Measurements from ENCODE around the gene ZNF525.
"Not testable (repeated sequence)": the region's sequence is repeated elsewhere in the genome, so short reads cannot be mapped to it uniquely, and the experiment has no call there.

ZNF525 gene

DNA sequence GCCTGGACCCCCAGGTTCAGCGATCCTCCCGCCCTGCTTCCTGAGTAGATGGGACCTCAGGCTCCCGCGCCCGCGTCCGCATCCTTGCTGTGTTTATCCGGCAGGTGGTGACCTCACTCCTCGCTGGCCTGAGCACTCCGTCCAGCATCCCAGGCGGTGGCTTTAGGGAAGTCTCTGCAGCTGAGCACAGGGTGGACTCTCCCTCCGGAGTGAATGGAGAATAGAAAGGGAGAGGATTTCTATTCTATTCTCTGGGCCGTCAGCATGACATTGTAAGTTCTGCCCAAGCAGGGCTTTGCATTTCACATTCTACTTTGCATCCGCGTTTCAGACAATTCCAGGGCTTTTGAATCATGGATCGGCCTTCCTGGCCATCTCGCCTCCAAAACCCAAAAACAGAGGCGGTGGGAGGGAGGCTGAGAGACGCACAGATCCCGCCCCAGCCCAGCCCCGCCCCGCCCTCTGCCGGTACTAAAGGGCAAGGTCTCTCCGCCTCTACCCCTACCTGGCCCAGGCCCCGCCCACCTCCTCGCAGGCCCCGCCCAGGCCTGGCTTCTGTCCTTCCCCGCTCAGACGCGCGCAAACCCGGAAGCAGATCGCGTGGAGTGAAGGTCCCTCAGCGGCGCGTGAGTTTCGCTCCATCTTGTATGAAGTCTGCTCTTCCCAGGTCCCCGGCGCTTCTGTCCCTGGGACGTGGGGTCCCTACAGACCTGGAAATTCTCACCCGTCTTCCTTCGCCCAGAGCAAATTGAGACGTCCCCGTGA lies at the start of gene ZNF525:
ZNF525 (plus strand) TSS at position 572 of the 765 bp plus-strand sequence. CDS start 6,577 bp downstream, outside the sequence.
- FAIRE-seq = no peak

DNA sequence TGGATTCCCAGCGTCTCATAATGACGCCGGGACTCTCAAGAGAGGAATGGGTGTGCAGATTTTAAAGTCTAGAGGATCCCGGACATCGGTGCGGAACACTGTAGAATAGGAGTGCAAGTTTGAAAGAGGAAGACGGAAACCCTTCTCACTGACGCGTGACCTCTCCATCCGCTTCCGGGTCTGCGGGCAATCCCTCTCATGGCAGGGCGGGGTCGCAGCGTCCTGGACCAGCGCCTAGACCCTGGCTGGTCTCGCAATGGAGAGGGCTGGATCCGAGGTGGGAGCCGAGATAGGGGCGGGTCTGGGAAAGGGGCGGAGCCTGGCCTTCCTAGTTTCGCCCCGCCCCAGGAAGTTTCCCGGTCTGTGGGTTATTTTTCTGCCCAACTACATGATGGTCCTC lies 36.5 kb upstream of the ZNF525 start:
- FAIRE-seq = no peak

DNA sequence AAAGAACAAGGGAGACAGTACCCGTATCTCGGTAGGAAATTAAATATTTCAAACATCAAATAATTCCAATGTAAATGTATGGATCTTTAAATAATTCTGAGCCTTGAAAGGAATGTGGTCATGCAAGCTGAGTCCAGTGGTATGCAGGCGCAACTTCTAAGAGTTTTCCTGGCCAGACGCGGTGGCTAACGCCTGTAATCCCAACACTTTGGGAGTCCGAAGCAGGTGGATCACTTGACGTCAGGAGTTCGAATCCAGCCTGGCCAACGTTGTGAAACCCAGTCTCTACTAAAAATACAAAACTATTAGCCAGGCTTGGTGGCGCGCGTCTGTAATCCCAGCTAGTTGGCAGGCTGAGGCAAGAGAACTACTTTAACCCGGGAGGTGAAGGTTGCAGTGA lies 33.0 kb upstream of the ZNF525 start:
- FAIRE-seq = no peak

DNA sequence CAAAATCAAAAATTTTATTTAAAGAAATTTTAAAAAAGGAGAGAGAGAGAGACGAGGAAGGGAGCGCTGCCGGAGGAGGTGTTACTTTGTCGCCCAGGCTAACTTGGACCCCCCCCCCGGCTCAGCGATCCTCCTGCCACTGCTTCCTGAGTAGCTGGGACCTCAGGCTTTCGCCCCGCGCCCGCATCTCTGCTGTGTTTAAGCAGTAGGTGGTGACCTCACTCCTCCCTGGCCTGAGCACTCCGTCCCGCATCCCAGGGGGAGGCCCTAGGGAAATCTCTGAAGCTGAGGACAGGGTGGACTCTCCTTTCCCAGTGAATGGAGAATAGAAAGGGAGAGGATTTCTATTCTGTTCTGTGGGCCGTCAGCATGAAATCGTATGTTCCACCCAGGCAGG lies 32.4 kb upstream of the ZNF525 start:
- FAIRE-seq = no peak

DNA sequence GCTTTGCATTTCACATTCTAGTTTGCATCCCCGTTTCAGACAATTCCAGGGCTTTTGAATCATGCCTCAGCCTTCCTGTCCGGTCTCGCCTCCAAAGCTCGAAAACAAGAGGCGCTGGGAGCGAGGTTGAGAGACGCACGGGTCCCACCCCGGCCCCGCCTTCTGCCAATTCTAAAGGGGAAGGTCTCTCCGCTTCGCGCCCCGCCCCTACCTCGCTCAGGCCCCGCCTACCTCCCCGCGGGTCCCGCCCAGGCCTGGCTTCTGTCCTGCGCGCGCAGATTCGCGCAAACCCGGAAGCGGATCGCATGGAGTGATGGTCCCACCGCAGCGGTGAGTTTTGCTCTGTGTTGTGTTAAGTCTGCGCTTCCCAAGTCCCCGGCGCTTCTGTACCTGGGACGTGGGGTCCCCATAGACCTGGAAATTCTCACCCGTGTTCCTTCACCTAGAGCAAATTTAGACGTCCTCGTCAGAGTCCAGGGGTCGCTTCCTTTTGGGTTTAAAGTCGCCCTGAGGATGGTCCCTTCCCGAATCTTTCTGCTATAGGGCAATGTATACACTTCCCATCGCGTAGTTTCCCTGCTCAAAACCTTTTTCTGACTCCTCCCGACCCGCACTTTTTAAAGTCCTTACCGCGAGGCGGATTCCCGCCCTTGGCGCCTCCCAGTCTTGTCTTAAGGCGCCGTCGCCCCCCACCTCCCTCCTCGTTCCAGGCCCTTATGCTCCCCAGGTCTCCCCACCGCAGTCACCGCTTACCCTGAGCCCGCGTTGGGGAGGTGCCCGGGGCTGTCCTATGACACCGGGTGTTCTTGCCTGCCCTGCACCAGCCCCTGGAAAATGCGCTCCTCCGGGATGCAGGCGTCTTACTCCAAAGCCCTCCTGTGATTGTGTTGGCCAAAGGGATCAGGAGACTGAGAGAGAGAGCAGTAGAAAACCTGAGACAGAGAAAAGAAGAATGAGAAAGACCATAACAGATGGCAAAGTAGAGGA lies 31.7 kb upstream of the ZNF525 start, which contains the start of gene ZNF845:
ZNF845 (plus strand) TSS at position 287 of the 987 bp plus-strand sequence. CDS start 7,559 bp downstream, outside the sequence.
- no peak for FAIRE-seq

DNA sequence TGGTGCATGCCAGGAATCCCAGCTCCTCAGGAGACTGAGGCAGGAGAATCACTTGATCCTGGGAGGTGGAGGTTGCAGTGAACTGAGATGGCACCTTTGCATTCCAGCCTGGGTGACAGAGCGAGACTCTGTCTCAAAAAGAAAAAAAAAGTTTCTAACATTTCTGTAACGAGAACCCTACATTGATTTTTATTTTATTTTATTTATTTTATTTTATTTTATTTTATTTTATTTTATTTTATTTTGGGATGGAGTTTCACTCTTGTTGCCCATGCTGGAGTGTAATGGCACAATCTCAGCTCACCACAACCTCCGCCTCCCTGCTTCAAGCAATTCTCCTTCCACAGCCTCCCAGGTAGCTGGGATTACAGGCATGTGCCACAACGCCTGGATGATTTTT lies 21.1 kb upstream of the ZNF525 start:
- FAIRE-seq = not testable (repeated sequence)

DNA sequence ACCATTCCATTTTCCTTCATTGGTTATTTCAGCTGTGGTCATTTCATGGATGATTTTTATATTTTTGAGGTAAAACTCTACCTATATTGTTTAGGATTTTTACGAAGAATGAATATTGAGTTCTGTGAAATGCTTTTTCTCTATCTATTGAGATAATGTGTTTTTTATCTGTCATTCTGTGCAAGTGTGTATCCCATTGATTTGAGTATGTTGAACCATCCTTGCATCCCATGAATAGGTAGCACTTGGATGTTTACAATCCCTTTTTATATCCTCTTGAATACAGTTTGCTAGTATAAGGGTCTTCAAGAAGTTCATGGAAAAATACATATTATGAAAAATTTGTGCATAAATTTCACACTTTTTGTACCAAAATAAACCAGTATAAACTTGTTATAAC lies 9.8 kb upstream of the ZNF525 start:
- no peak for FAIRE-seq

DNA sequence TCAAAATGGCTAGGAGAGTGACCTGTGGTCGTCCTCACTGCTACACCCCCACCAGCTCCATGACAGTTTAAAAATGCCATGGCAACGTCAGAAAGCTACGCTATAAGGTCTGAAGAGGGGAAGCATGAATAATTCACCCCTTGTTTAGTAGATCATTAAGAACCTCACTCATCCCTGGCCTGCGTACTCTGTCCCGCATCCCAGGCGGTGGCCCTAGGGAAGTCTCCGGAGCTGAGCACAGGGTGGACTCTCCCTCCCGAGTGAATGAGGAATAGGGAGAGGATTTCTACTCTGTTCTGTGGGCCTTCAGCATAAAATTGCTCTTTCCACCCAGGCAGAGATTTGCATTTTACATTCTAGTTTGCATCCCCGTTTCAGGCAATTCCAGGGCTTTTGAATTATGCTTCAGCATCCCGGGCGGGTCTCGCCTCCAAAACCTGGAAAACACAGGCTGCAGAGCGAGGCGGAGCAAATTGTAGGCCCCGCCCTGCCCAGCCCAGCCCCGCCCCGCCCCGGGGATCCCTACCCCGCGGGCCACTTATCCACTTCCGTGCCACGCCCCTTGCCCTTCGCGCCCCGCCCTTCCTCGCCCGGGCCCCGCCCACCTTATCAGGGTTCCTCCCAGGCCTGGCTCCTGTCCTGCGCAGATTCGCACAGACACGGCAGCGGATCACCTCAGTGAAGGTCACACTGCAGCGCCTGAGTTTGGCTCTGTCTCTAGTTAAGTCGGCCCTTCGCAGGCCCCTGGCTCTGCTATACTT lies 7.5 kb upstream of the ZNF525 start:
- FAIRE-seq = no peak

DNA sequence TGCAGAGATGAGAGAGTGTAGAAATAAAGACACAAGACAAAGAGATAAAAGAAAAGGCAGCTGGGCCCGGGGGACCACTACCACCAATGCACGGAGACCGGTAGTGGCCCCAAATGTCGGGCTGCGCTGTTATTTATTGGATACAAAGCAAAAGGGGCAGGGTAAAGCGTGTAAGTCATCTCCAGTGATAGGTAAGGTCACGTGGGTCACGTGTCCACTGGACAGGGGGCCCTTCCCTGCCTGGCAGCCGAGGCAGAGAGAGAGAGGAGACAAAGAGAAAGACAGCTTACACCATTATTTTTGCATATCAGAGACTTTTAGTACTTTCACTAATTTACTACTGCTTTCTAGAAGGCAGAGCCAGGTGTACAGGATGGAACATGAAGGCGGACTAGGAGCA lies 5.4 kb upstream of the ZNF525 start:
- FAIRE-seq = not testable (repeated sequence)

DNA sequence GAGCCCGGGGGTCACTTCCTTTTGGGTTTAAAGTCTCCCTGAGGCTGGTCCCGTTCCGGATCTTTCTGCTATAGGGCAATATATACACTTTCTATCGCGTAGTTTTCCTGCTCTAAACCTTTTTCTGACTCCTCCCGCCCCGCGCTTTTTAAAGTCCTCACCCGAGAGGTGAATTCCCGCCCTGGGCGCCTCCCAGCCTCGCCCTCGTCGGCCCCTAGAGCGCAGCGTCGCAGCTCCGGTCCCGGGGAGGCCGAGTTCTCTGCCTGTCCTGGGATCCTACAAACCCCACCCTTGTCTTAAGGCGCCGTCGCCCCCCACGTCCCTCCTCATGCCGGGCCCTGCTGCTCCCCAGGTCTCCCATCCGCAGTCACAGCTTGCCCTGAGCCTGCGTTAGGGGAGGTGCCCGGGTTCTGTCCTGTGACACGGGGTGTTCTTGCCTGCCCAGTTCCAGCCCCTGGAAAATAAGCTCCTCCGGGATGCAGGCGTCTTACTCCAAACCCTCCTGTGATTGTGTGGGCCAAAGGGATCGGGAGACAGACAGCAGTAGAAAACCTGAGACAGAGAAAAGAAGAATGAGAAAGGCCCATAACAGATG lies 491 bp downstream of the ZNF525 start:
- no peak for FAIRE-seq

DNA sequence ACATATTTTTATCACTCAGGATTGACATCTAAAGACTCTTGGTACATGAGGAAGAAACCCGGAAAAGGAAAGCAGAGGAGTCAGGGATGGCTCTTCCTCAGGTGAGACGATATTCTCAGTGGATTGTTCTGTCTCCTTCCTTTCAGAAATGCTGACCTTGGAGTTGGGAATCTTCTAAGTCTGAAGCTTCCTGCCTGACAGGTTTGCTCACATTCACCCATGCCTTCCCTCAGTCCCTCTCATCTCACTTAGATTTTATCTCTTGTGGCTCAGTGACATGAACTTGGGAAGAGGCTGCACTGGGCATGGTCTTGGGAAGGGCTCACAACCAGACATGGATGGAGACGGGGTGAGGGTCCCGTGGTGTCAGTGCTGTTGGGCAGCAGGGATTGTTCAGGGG lies 6.7 kb downstream of the ZNF525 start:
- no peak for FAIRE-seq

DNA sequence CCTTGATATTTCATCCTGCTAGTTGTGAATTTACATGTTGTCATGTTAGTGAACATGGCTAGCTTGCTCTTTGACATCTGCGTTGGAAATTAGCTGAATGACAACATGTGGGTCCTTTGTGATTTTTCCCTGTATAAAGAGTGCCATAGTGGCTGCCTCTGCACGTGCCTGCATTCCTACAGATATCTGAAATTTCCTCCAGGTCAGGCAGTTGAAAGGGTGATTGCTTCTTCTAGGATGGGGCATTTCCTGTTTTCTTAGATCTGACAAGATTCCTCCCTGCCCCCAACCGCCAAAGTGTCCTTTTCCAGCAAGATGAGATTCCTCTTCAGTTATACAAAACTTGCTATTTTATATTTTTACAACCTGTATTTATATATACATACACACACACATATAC lies 8.8 kb downstream of the ZNF525 start:
- no peak for FAIRE-seq

DNA sequence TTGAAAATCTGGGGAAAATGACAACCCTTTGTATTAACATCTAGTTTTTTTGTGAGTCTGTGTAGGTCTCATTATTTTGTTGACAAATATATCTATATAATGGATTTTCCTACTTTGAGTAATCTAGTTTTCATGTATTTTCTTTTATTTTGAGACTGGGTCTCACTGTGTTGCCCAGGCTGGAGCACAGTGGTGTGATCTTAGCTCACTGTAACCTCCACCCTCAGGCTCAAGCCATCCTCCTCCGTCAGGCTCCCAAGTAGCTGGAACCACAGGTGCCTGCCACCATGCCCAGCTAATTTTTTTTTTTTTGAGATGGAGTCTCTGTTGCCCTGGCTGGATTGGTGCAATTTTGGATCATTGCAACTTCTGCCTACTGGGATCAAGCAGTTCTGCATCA lies 9.2 kb downstream of the ZNF525 start:
- no peak for FAIRE-seq

DNA sequence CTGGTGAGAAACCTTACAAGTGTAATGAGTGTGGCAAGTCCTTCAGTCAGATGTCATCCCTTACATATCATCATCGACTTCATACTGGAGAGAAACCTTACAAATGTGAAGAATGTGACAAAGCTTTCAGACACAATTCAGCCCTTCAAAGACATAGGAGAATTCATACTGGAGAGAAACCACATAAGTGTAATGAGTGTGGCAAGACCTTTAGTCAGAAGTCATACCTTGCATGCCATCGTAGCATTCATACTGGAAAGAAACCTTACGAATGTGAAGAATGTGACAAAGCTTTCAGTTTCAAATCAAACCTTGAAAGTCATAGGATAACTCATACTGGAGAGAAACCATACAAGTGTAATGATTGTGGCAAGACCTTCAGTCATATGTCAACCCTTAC lies 15.9 kb downstream of the ZNF525 start:
- FAIRE-seq = no peak

DNA sequence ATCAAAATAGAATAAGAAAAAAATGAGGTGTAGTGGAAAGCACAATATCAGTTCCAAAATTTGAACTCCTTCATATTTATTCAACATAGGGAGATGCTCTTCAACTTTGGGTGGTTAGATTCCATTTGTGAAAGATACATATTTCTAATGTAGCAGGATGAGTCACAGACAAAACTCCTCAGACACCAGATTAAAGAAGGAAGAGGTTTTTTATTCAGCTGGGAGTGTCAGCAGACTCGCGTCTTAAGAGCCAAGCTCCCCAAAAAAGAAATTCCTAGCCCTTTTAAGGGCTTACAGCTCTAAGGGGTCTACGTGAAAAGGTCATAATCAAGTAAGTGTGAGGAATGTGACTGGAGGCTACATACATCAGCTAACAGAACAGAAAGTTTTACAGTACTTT lies 22.7 kb downstream of the ZNF525 start:
- FAIRE-seq = no peak

DNA sequence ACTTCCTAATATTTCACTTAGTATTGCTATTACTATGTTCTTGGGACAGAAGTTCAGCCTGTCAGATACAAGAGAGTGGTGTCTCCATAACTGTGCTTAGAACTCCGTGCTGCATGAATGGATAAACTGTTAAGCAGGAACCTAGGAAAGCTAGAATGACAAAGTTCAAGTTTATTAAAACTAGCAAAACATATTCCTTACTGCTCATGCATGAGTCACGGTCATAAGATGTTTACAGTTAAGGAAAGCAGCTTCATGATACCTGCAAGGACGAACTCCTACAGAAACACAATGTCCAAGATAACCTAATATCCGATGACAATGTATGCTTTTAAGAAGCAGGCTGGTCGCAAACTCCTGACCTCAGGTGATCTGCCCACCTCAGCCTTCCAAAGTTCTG lies 23.4 kb downstream of the ZNF525 start:
- no peak for FAIRE-seq

DNA sequence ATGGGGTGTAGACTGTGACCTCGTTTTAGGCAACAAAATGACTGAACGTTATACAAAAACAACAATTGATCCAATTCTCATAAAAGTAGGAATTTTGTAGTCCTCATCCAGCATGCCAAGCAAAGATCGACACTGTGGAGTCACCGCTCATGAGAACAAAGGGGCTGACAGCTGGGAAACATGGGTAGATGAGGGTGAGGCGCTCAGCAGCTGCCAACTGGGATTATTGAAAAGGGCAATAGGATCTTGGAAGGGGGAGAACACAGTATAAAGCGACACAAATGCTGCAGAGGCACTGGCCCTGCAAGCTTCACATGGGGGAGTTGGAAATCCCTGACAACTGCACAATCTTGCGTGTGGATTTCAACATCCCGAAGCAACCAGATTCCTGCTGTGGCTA lies 24.1 kb downstream of the ZNF525 start:
- FAIRE-seq = no peak

DNA sequence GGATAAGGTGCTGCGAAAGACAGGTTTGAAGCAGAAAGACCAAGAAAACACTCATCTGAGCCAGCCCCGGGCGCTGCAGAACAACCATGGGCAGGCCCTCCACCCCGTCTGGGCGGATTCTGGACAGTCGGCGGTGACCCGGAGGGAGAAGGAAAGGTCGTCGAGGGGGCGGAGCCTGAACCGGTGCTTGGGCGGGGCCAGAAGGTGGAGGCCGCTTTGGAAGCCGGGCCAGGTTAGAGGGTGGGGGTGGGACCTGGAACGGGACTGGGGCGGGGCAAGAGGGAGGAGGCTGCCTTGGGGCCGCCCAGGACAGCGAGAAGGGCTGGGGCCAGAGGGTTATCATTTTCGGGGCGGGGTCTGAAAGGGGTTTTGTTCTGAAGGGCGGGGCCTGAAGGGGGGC lies 24.5 kb downstream of the ZNF525 start:
- no peak for FAIRE-seq

DNA sequence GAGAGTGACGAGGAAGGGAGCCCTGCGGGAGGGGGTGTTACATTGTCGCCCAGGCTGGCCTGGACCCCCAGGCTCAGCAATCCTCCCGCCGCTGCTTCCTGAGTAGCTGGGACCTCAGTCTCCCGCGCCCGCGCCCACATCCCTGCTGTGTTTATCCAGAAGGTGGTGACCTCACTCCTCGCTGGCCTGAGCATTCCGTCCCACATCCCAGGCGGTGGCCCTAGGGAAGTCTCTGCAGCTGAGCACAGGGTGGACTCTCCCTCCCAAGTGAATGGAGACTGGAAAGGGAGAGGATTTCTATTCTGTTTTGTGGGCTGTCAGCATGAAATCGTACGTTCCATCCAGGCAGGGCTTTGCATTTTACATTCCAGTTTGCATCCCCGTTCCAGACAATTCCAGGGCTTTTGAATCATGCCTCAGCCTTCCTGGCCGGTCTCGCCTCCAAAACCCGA lies 29.0 kb downstream of the ZNF525 start:
- FAIRE-seq = no peak

DNA sequence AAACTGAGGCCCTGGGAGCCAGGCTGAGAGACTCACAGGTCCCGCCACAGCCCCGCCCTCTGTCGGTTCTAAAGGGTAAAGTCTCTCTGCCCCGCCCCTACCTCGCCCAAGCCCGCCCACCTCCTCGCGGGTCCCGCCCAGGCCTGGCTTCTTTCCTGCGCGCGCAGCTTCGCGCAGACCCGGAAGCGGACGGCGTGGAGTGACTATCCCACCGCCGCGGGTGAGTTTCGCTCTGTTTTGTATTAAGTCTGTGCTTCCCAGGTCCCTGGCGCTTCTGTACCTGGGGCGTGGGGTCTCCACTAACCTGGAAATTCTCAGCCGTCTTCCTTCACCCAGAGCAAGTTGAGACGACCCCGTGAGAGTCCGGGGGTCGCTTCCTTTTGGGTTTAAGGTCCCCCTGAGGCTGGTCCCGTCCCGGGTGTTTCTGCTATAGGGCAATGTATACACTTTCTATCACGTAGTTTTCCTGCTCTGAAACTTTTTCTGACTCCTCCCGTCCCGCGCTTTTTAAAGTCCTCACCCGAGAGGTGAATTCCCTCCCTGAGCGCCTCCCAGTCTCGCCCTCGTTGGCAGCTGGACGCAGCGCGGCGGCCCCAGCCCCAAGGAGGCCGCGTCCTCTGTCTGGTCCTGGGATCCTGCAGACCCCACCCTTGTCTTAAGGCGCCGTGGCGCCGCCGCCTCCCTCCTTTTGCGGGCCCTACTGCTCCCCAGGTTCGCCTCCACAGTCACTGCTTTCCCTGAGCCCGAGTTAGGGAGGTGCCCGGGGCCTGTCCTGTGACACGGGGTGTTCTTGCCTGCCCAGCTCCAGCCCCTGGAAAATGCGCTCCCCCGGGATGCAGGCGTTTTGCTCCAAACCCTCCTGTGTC lies 29.7 kb downstream of the ZNF525 start, which contains the start of gene ZNF765:
ZNF765 (plus strand) TSS at position 176 of the 866 bp plus-strand sequence. CDS start 2,867 bp downstream, outside the sequence.
- no peak for FAIRE-seq

DNA sequence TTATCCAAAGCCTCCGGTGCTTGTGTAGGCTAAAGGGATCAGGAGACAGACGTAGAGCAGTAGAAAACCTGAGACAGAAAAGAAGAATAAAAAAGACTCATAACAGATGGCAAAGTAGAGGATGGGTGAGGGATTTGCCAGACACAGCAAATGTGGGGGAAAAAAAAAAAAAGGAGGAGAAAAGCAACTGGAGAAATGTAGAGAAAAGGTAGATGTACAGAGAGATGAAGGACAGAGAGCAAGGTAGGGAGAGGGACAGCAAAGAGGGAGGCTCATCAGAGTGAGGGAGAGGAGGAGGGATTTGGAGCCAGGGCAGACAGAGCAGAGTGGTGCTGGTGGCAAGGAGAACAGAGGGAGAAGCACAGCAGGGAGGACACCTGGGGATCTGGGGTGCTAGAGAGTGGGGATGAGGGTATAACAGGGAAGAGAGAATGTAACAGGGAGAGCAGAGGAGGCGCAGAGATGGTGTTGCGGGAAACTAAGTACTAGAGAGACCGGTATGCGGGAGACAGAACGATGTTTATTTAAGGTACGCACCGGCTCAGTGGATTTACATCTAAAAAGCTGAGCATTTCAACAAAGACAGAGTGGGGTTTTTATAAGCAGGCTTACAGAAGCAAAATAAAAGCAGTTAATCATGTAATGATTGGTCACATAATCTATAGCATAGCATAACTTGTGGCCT lies 30.5 kb downstream of the ZNF525 start:
- FAIRE-seq = not testable (repeated sequence)
